CD4-positive, alpha-beta memory T cell (primary cell): Measurements from ENCODE around the gene SPATA31D4. TPM values are rescaled to one million over a fixed set of nuclear protein-coding genes. Genes with fewer than 3 reads are reported as not detected.
"Not testable (repeated sequence)": the region's sequence is repeated elsewhere in the genome, so short reads cannot be mapped to it uniquely, and the experiment has no call there.

Experiments used
- CTCF ChIA-PET: fragments of 350-600 bp; sonication (Branson Sonifier 250); formaldehyde crosslinking; loops from one replicate; lab custom pipeline; 2021; ENCODE audit warnings: inconsistent platforms; ENCODE audit not compliant: partially characterized antibody; lab: Charles Lee
- POLR2A ChIA-PET: fragments of 350-600 bp; sonication (Branson Sonifier 250); formaldehyde crosslinking; loops from one replicate; lab custom pipeline; 2021; ENCODE audit not compliant: partially characterized antibody; lab: Charles Lee
- DNase-seq, 5 donors: peaks; one replicate each; pipeline versions ENCODE4 v3.0.0 to v3.0.0-alpha.2; 2020 to 2022; ENCODE audit warnings: mixed read lengths in 1 of 5
- H3K27ac ChIP-seq: one replicate; pipeline ENCODE4 v1.7.0; 2013; ENCODE audit warnings: low read depth, low read length
- H3K27me3 ChIP-seq: 2 replicates; pipeline ENCODE4 v1.7.0; 2013; ENCODE audit warnings: mild to moderate bottlenecking, low read length, moderate library complexity; ENCODE audit not compliant: insufficient read depth
- H3K36me3 ChIP-seq: 2 replicates; pipeline ENCODE4 v1.7.0; 2013; ENCODE audit warnings: mild to moderate bottlenecking, low read length, moderate library complexity; ENCODE audit not compliant: insufficient read depth
- H3K4me1 ChIP-seq: 2 replicates; pipeline ENCODE4 v1.7.0; 2013; ENCODE audit warnings: mild to moderate bottlenecking, low read length, moderate library complexity; ENCODE audit not compliant: insufficient read depth
- H3K4me3 ChIP-seq, 2 donors: one replicate each; pipeline ENCODE4 v1.7.0; 2013; ENCODE audit warnings: low read length in 2 of 2, mild to moderate bottlenecking in 1 of 2
- H3K9me3 ChIP-seq, 2 donors: one replicate each; pipeline ENCODE4 v1.7.0; 2013; ENCODE audit warnings: low read length in 2 of 2, control low read depth in 1 of 2; ENCODE audit not compliant: control insufficient read depth in 1 of 2
- H3K27ac Mint-ChIP-seq, 7 donors: one replicate each; pipeline ENCODE4 v1.8.0; 2020 to 2021; ENCODE audit warnings: mixed read lengths in 7 of 7, mild to moderate bottlenecking in 6 of 7, inconsistent platforms in 3 of 7, moderate library complexity in 3 of 7
- H3K27me3 Mint-ChIP-seq, 2 donors: one replicate each; pipeline ENCODE4 v1.8.0; 2020 to 2021; ENCODE audit warnings: mixed read lengths in 2 of 2
- H3K36me3 Mint-ChIP-seq, 2 donors: one replicate each; pipeline ENCODE4 v1.8.0; 2020 to 2021; ENCODE audit warnings: mixed read lengths in 2 of 2, inconsistent platforms in 1 of 2, mild to moderate bottlenecking in 1 of 2
- H3K4me1 Mint-ChIP-seq, 4 donors: one replicate each; pipeline ENCODE4 v1.8.0; 2020 to 2021; ENCODE audit warnings: mixed read lengths in 4 of 4, mild to moderate bottlenecking in 1 of 4
- H3K4me3 Mint-ChIP-seq, 8 donors: one replicate each; pipeline ENCODE4 v1.8.0; 2020 to 2021; ENCODE audit warnings: mixed read lengths in 8 of 8, mild to moderate bottlenecking in 7 of 8, moderate library complexity in 6 of 8, inconsistent platforms in 3 of 8
- H3K9me3 Mint-ChIP-seq, 8 donors: one replicate each; pipeline ENCODE4 v1.8.0; 2020 to 2021; ENCODE audit warnings: mixed read lengths in 8 of 8, mild to moderate bottlenecking in 5 of 8, inconsistent platforms in 3 of 8, moderate library complexity in 1 of 8
- intact Hi-C: fragments of 100-400 bp; cut with micrococcal nuclease; formaldehyde crosslinking; loops from one replicate; pipeline ENCODE4 v1.15.1; 2023
- polyA plus RNA-seq, 2 donors: library from polyadenylated mRNA; unstranded; fragments of 300-500 nt; fragmentation: Illumina TruSeq; gene quantifications; one replicate each; pipeline ENCODE4 v1.2.3, GENCODE V29; 2021
- total RNA-seq, 2 experiments: library from RNA; stranded (reverse); gene quantifications; one replicate each; pipeline ENCODE4 v1.2.3, GENCODE V29; 2021

SPATA31D4 gene
- total and polyA plus RNA-seq, 4 experiments from 2014 or later: not detected

- ChIA-PET POLR2A (no interaction called here), CTCF (no interaction called here)
- H3K4me3 Mint-ChIP-seq: no peak overlapping the region
- Histone ChIP-seq H3K36me3 (no peaks in the 10 kb centered on the region), H3K27me3 (no peaks in the 10 kb centered on the region), H3K4me1 (no peaks in the 10 kb centered on the region), H3K4me3 (no peak overlapping the region), H3K27ac (no peak overlapping the region), H3K9me3 (no peaks in the 10 kb centered on the region)
- H3K4me1 Mint-ChIP-seq: no peaks in the 10 kb centered on the region
- intact Hi-C loops: no loop called here
- H3K9me3 Mint-ChIP-seq: peaks cover 0 to 7% (median 2%) of the 10 kb centered on the region in 8 donors
- H3K27me3 Mint-ChIP-seq: no peaks in the 10 kb centered on the region
- DNase-seq: no peak
- H3K27ac Mint-ChIP-seq: no peak overlapping the region
- no peaks in the 10 kb centered on the region for H3K36me3 Mint-ChIP-seq
These were observed 12.3 kb upstream of the SPATA31D4 start for GRCh38 chr9:81915801-81916505.

GRCh38 chr9:81918507-81918906 is 9.7 kb upstream of the SPATA31D4 start:
- H3K36me3 Mint-ChIP-seq, H3K4me3 Mint-ChIP-seq, DNase-seq, H3K36me3 ChIP-seq, H3K4me3 ChIP-seq, intact Hi-C loops, H3K9me3 ChIP-seq, H3K27me3 Mint-ChIP-seq, CTCF ChIA-PET, H3K4me1 Mint-ChIP-seq, H3K4me1 ChIP-seq, H3K27ac Mint-ChIP-seq, POLR2A ChIA-PET, H3K27me3 ChIP-seq, H3K27ac ChIP-seq, H3K9me3 Mint-ChIP-seq: not testable (repeated sequence)

GRCh38 chr9:81930147-81930546 is 1.9 kb downstream of the SPATA31D4 start:
- DNase-seq, intact Hi-C loops, H3K36me3 ChIP-seq, H3K9me3 Mint-ChIP-seq, H3K27me3 ChIP-seq, H3K9me3 ChIP-seq, CTCF ChIA-PET, H3K36me3 Mint-ChIP-seq, H3K4me3 Mint-ChIP-seq, H3K27me3 Mint-ChIP-seq, H3K27ac ChIP-seq, H3K27ac Mint-ChIP-seq, POLR2A ChIA-PET, H3K4me1 Mint-ChIP-seq, H3K4me3 ChIP-seq, H3K4me1 ChIP-seq: not testable (repeated sequence)

- H3K4me3 ChIP-seq, H3K27ac Mint-ChIP-seq, H3K9me3 Mint-ChIP-seq, H3K36me3 ChIP-seq, H3K27me3 Mint-ChIP-seq, H3K4me1 ChIP-seq, H3K4me3 Mint-ChIP-seq, H3K9me3 ChIP-seq, CTCF ChIA-PET, H3K27ac ChIP-seq, intact Hi-C loops, POLR2A ChIA-PET, H3K4me1 Mint-ChIP-seq, DNase-seq, H3K36me3 Mint-ChIP-seq, H3K27me3 ChIP-seq: not testable (repeated sequence)
These were observed 5.3 kb downstream of the SPATA31D4 start for GRCh38 chr9:81933547-81933946.

- H3K4me3 Mint-ChIP-seq, H3K27me3 Mint-ChIP-seq, POLR2A ChIA-PET, H3K27ac Mint-ChIP-seq, H3K27ac ChIP-seq, H3K4me1 ChIP-seq, H3K4me1 Mint-ChIP-seq, H3K4me3 ChIP-seq, H3K36me3 ChIP-seq, H3K9me3 Mint-ChIP-seq, intact Hi-C loops, CTCF ChIA-PET, H3K9me3 ChIP-seq, H3K36me3 Mint-ChIP-seq, H3K27me3 ChIP-seq, DNase-seq: not testable (repeated sequence)
These were observed 15.2 kb downstream of the SPATA31D4 start, which contains the start of gene SPATA31D3 for GRCh38 chr9:81943393-81943792. TSS of gene SPATA31D3 (plus strand) at chr9:81943500. CDS start at chr9:81943586, 86 bp downstream.

- H3K27ac Mint-ChIP-seq, DNase-seq, H3K36me3 Mint-ChIP-seq, H3K27me3 ChIP-seq, H3K4me3 ChIP-seq, intact Hi-C loops, H3K4me1 ChIP-seq, H3K9me3 ChIP-seq, H3K27me3 Mint-ChIP-seq, H3K4me3 Mint-ChIP-seq, H3K36me3 ChIP-seq, H3K4me1 Mint-ChIP-seq, POLR2A ChIA-PET, H3K27ac ChIP-seq, CTCF ChIA-PET: not testable (repeated sequence)
- H3K9me3 Mint-ChIP-seq: peaks cover 0 to 15% (median 4%) of the 10 kb centered on the region in 8 donors
These were observed 20.4 kb downstream of the SPATA31D4 start for GRCh38 chr9:81948650-81949049.

GRCh38 chr9:81953096-81953495 is 24.9 kb downstream of the SPATA31D4 start:
- Mint-ChIP-seq H3K9me3 (peaks cover 7 to 45% (median 27%) of the 10 kb centered on the region in 8 donors), H3K4me1 (no peaks in the 10 kb centered on the region), H3K36me3 (no peaks in the 10 kb centered on the region), H3K4me3 (no peak overlapping the region), H3K27me3 (no peaks in the 10 kb centered on the region), H3K27ac (no peak overlapping the region)
- CTCF ChIA-PET: no interaction called here
- H3K27ac ChIP-seq: no peak overlapping the region
- DNase-seq: no peak
- H3K4me3 ChIP-seq: no peak overlapping the region
- no peaks in the 10 kb centered on the region for H3K27me3 ChIP-seq
- no peaks in the 10 kb centered on the region for H3K4me1 ChIP-seq
- no peaks in the 10 kb centered on the region for H3K36me3 ChIP-seq
- no peaks in the 10 kb centered on the region for H3K9me3 ChIP-seq
- intact Hi-C loops: no loop called here
- POLR2A ChIA-PET: no interaction called here
